ENCODE results near the gene NOTCH4. TPM values are rescaled to one million over a fixed set of nuclear protein-coding genes. Genes with fewer than 3 reads are reported as not detected.
A peak's percentile ranks its signal among the peaks of the same experiment; 100 is the strongest.
"Not testable (repeated sequence)": the region's sequence is repeated elsewhere in the genome, so short reads cannot be mapped to it uniquely, and the experiment has no call there.

The NOTCH4 gene
- total RNA-seq, 1 experiment from 2014 or later: 5.7 TPM

DNA sequence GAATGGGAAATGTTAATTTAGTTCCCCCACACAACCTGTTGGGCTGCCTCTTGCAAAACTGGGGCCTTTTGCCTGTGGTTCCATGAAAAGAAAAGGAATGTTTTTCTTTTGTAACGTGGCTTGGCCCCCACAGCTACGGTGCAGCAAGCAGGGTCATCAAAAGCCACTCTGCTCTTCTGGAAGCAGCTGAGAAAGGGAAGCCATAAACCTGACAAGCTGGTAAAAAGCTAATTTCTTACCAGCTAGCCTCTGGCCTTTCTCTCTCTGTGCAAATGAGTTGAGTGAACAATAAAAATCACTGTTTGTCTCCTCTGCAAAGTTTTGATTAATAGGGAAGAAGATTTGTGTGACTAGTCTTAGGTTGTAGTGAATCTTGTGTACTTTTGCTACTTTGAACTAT is 23.5 kb upstream of the NOTCH4 start:
- no TSS peak for BruUV-seq (replicated peaks)
- Mint-ChIP-seq H3K36me3 (ENCODE audit: insufficient read depth, unreplicated experiment) (no peaks in the 10 kb centered on the region), H3K27me3 (ENCODE audit: unreplicated experiment) (peaks cover 36% of the 10 kb centered on the region), H3K27ac (ENCODE audit: unreplicated experiment) (no peak overlapping the region), H3K4me1 (ENCODE audit: low read depth, unreplicated experiment) (peaks cover 9% of the 10 kb centered on the region), H3K9me3 (ENCODE audit: low read depth, unreplicated experiment) (no peaks in the 10 kb centered on the region), H3K4me3 (ENCODE audit: low read depth, unreplicated experiment) (no peak overlapping the region)
- TF ChIP-seq, protein P1, sequence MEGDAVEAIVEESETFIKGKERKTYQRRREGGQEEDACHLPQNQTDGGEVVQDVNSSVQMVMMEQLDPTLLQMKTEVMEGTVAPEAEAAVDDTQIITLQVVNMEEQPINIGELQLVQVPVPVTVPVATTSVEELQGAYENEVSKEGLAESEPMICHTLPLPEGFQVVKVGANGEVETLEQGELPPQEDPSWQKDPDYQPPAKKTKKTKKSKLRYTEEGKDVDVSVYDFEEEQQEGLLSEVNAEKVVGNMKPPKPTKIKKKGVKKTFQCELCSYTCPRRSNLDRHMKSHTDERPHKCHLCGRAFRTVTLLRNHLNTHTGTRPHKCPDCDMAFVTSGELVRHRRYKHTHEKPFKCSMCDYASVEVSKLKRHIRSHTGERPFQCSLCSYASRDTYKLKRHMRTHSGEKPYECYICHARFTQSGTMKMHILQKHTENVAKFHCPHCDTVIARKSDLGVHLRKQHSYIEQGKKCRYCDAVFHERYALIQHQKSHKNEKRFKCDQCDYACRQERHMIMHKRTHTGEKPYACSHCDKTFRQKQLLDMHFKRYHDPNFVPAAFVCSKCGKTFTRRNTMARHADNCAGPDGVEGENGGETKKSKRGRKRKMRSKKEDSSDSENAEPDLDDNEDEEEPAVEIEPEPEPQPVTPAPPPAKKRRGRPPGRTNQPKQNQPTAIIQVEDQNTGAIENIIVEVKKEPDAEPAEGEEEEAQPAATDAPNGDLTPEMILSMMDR (IDR thresholded peaks at IDR 0.05; ENCODE audit: unreplicated experiment): no peak
- DNase-seq: no peak
- intact Hi-C loops (cut with micrococcal nuclease; ENCODE audit: unreplicated experiment): loop anchor here (5.0 kb wide), 1 partner anchor 455 kb away; no protein-coding TSS in a partner anchor
- CTCF ChIA-PET: no interaction called here

DNA sequence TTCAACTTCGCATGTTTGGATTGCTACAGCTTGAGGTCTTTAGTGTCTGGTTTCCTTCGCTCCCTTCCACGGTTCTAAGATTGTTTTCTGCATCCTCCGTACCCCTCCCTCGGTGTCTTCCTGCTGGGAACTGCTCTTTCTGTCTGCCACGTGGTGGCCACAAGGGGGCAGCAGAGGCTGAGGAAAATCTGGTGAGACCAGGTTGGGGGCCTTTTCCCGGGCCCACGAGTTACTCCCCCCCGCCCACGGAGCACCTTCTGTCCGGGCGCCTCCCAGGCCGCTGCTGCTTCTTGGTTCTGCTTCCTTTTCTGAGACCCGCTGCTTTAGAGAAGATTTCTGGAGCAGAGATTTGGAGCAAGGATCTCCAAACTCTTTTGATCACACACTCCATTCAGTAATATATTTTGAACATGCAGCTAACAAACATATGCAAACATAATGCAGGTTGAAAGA is 21.1 kb upstream of the NOTCH4 start:
- no peak overlapping the region for H3K27ac Mint-ChIP-seq (ENCODE audit: unreplicated experiment)
- no peaks in the 10 kb centered on the region for H3K9me3 Mint-ChIP-seq (ENCODE audit: low read depth, unreplicated experiment)
- peaks cover 9% of the 10 kb centered on the region for H3K4me1 Mint-ChIP-seq (ENCODE audit: low read depth, unreplicated experiment)
- peak overlapping the region; percentile 1 for H3K4me3 Mint-ChIP-seq (ENCODE audit: low read depth, unreplicated experiment)
- H3K36me3 Mint-ChIP-seq (ENCODE audit: insufficient read depth, unreplicated experiment): no peaks in the 10 kb centered on the region
- BruUV-seq (replicated peaks): no TSS peak
- CTCF ChIA-PET: interaction anchor here (0.7 to 1.3 kb wide), 6 partner anchors 49 to 1331 kb away, joined by 3 to 9 read pairs (median 4); partner anchors contain the start of gene VARS2
- peak; percentile 91 for DNase-seq
- peaks cover 47% of the 10 kb centered on the region for H3K27me3 Mint-ChIP-seq (ENCODE audit: unreplicated experiment)
- intact Hi-C loops (cut with micrococcal nuclease; ENCODE audit: unreplicated experiment): loop anchor here (1.0 to 5.0 kb wide), 3 partner anchors 168 to 1368 kb away; no protein-coding TSS in a partner anchor
- TF ChIP-seq, protein P1 (IDR thresholded peaks at IDR 0.05; ENCODE audit: unreplicated experiment): peak; percentile 99

DNA sequence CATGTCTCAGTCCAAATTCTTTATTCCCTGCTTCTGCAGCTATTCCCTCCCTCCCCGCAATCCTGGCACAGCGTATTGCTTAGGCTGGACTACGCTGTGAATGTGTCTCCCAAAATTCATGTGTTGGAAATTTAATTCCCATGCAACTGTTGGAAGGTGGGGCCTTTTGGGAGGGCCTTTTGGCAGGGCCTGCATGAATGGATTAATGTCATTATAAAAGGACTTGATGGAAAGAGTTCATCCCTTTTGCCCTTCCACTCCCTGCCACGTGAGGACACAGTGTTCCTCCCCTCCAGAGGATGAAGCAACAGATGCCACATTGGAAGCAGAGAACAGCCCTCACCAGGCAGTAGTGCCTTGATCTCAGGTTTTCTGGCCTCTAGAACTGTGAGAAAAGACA is 20.4 kb upstream of the NOTCH4 start:
- Mint-ChIP-seq H3K27ac (ENCODE audit: unreplicated experiment) (no peak overlapping the region), H3K9me3 (ENCODE audit: low read depth, unreplicated experiment) (no peaks in the 10 kb centered on the region), H3K4me1 (ENCODE audit: low read depth, unreplicated experiment) (peaks cover 9% of the 10 kb centered on the region), H3K4me3 (ENCODE audit: low read depth, unreplicated experiment) (no peak overlapping the region), H3K36me3 (ENCODE audit: insufficient read depth, unreplicated experiment) (no peaks in the 10 kb centered on the region), H3K27me3 (ENCODE audit: unreplicated experiment) (peaks cover 51% of the 10 kb centered on the region)
- TF ChIP-seq, protein P1 (IDR thresholded peaks at IDR 0.05; ENCODE audit: unreplicated experiment): no peak
- intact Hi-C loops (cut with micrococcal nuclease; ENCODE audit: unreplicated experiment): loop anchor here (2.0 kb wide), 1 partner anchor 169 kb away; no protein-coding TSS in a partner anchor
- BruUV-seq (replicated peaks): no TSS peak
- no peak for DNase-seq
- CTCF ChIA-PET: interaction anchor here (0.7 kb wide), 1 partner anchor 49 kb away, joined by 3 read pairs; no protein-coding TSS in a partner anchor

DNA sequence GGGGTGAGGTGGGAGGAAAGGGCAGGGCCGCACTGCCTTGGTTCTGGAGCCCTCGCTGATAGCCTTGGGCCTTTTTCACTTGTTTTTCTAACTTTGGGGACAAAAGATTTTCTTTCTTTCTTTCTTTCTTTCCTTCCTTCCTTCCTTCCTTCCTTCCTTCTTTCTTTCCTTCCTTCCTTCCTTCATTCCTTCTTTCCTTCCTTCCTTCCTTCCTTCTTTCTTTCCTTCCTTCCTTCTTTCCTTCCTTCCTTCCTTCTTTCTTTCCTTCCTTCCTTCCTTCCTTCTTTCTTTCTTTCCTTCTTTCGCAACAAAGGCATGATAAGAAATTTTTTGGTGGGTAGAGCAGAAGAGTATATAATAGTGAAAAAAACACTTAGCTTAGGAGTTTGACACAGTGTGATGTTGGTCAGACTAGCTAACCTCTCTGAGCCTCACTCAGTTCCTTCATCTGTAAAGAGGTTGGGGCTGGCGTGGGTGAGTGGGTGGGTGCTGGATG is 18.5 kb upstream of the NOTCH4 start:
- H3K4me3 Mint-ChIP-seq (ENCODE audit: low read depth, unreplicated experiment); H3K4me1 Mint-ChIP-seq (ENCODE audit: low read depth, unreplicated experiment); intact Hi-C loops (cut with micrococcal nuclease; ENCODE audit: unreplicated experiment); DNase-seq; H3K9me3 Mint-ChIP-seq (ENCODE audit: low read depth, unreplicated experiment); BruUV-seq (replicated peaks); H3K36me3 Mint-ChIP-seq (ENCODE audit: insufficient read depth, unreplicated experiment); H3K27ac Mint-ChIP-seq (ENCODE audit: unreplicated experiment): not testable (repeated sequence)
- CTCF ChIA-PET: interaction anchor here (0.6 to 0.7 kb wide), 2 partner anchors 189 to 450 kb away, joined by 3 read pairs; no protein-coding TSS in a partner anchor
- peaks cover 51% of the 10 kb centered on the region for H3K27me3 Mint-ChIP-seq (ENCODE audit: unreplicated experiment)

DNA sequence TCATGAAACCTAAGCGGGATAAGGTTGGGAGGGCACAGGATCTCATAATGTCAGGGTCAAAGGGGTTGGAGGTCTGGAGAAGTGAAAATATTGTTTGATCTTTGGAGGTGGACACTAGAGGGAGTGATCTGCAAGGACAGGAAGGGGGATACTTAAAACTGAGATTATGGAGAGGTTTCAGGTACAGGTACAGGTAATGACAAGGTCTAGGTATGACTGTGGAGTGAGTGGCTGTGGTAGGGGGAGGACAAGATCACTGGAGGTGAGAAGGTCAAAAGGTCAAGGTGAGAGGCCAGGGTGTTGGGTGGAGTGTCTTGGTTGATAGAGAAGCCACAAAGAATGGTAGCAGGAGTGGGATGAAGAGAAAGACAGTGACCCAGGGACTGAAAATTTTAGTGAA is 16.8 kb upstream of the NOTCH4 start:
- no TSS peak for BruUV-seq (replicated peaks)
- intact Hi-C loops (cut with micrococcal nuclease; ENCODE audit: unreplicated experiment): no loop called here
- TF ChIP-seq, protein P1 (IDR thresholded peaks at IDR 0.05; ENCODE audit: unreplicated experiment): peak; percentile 38
- H3K27me3 Mint-ChIP-seq (ENCODE audit: unreplicated experiment): peaks cover 51% of the 10 kb centered on the region
- CTCF ChIA-PET: interaction anchor here (0.7 kb wide), 1 partner anchor 163 kb away, joined by 4 read pairs; no protein-coding TSS in a partner anchor
- H3K27ac Mint-ChIP-seq (ENCODE audit: unreplicated experiment): no peak overlapping the region
- H3K4me1 Mint-ChIP-seq (ENCODE audit: low read depth, unreplicated experiment): peaks cover 9% of the 10 kb centered on the region
- H3K9me3 Mint-ChIP-seq (ENCODE audit: low read depth, unreplicated experiment): no peaks in the 10 kb centered on the region
- no peak overlapping the region for H3K4me3 Mint-ChIP-seq (ENCODE audit: low read depth, unreplicated experiment)
- no peaks in the 10 kb centered on the region for H3K36me3 Mint-ChIP-seq (ENCODE audit: insufficient read depth, unreplicated experiment)
- no peak for DNase-seq

Measured in Calu3 (cell line).